B cell (primary cell): ENCODE data around the gene FGD4. TPM values are rescaled to one million over a fixed set of nuclear protein-coding genes. Genes with fewer than 3 reads are reported as not detected.

Experiments used
- ATAC-seq: fragments of 200-7000 bp; cut with Tn5 transposase; one replicate; pipeline ENCODE4 v1.10.0; 2021; ENCODE audit warnings: low read depth, mild to moderate bottlenecking, moderate number of reproducible peaks, moderate library complexity
- CTCF ChIA-PET: fragments of 350-600 bp; sonication (Branson Sonifier 250); formaldehyde crosslinking; loops from one replicate; lab custom pipeline; 2021; ENCODE audit warnings: antibody characterized with exemption, inconsistent platforms; lab: Charles Lee
- POLR2A ChIA-PET: fragments of 350-600 bp; sonication (Branson Sonifier 250); formaldehyde crosslinking; loops from one replicate; lab custom pipeline; 2021; ENCODE audit warnings: antibody characterized with exemption; lab: Charles Lee
- DNase-seq: peaks from one replicate; pipeline ENCODE4 v3.0.0; 2013
- H2AFZ ChIP-seq: 2 replicates; pipeline ENCODE4 v1.6.1; 2012; ENCODE audit warnings: mild to moderate bottlenecking, low read depth, low read length; ENCODE audit not compliant: insufficient read depth, poor library complexity, severe bottlenecking
- H3K27ac ChIP-seq, 2 donors: 1 replicate in 1 of 2; 2 replicates in 1 of 2; pipeline ENCODE4 v1.5.1; 2012 to 2013; ENCODE audit warnings: low read length in 2 of 2, mild to moderate bottlenecking in 2 of 2, moderate library complexity in 1 of 2
- H3K27me3 ChIP-seq, 4 experiments: fragments of 200-600 bp in 1 of 4; sonication (generic) in 1 of 4; replicated peaks in 1 of 4; 1 replicate in 2 of 4; 2 replicates in 2 of 4; pipeline versions ENCODE4 v1.6.1 to v1.7.0; 2013 to 2016; ENCODE audit warnings: low read length in 3 of 4, mild to moderate bottlenecking in 2 of 4, mixed read lengths in 1 of 4, moderate library complexity in 1 of 4; ENCODE audit not compliant: insufficient read depth in 4 of 4, control insufficient read depth in 3 of 4; ENCODE audit errors: control extremely low read depth in 1 of 4
- H3K36me3 ChIP-seq, 2 experiments: replicated peaks in 1 of 2; 1 replicate in 1 of 2; 2 replicates in 1 of 2; pipeline versions ENCODE4 v1.6.1 to v1.7.1; 2013; ENCODE audit warnings: low read length in 1 of 2; ENCODE audit not compliant: insufficient read depth in 2 of 2, control insufficient read depth in 1 of 2; ENCODE audit errors: control extremely low read depth in 1 of 2, extremely low read depth in 1 of 2
- H3K4me1 ChIP-seq, 2 donors: fragments of 200-600 bp in 1 of 2; sonication (generic) in 1 of 2; 1 replicate in 1 of 2; 2 replicates in 1 of 2; pipeline versions ENCODE4 v1.5.1 to v1.6.1; 2013 to 2017; ENCODE audit warnings: low read length in 2 of 2; ENCODE audit not compliant: control insufficient read depth in 2 of 2, insufficient read depth in 2 of 2
- H3K4me2 ChIP-seq: replicated peaks from 2 replicates; pipeline ENCODE3; 2012; ENCODE audit warnings: mild to moderate bottlenecking, low read depth, low read length; ENCODE audit not compliant: poor library complexity, severe bottlenecking
- H3K4me3 ChIP-seq, 5 experiments: fragments of 200-600 bp in 1 of 5; sonication (generic) in 1 of 5; 1 replicate in 3 of 5; 2 replicates in 2 of 5; pipeline versions ENCODE4 v1.5.1 to v1.7.0; 2011 to 2016; ENCODE audit warnings: low read length in 4 of 5, mild to moderate bottlenecking in 4 of 5, low read depth in 2 of 5, control low read depth in 1 of 5, moderate library complexity in 1 of 5; ENCODE audit not compliant: insufficient read depth in 1 of 5; ENCODE audit errors: control extremely low read depth in 1 of 5, extremely low read depth in 1 of 5
- H3K79me2 ChIP-seq: fragments of 200-600 bp; sonication (generic); one replicate; pipeline ENCODE4 v1.6.0; 2016; ENCODE audit warnings: low read length; ENCODE audit not compliant: control insufficient read depth, insufficient read depth
- H3K9ac ChIP-seq: fragments of 200-600 bp; sonication (generic); 2 replicates; pipeline ENCODE4 v1.6.1; 2017; ENCODE audit warnings: mild to moderate bottlenecking, low read length, moderate library complexity
- H3K9me3 ChIP-seq, 3 donors: one replicate each; pipeline versions ENCODE4 v1.6.1 to v1.7.1; 2013; ENCODE audit warnings: low read length in 2 of 3; ENCODE audit not compliant: control insufficient read depth in 2 of 3, insufficient read depth in 1 of 3; ENCODE audit errors: control extremely low read depth in 1 of 3
- H4K20me1 ChIP-seq: 2 replicates; pipeline ENCODE4 v1.6.0; 2012; ENCODE audit warnings: mild to moderate bottlenecking, low read length; ENCODE audit not compliant: insufficient read depth, control insufficient read depth, poor library complexity, severe bottlenecking
- H3K27ac Mint-ChIP-seq: one replicate; pipeline ENCODE4 v1.8.0; 2021; ENCODE audit warnings: mixed read lengths
- H3K27me3 Mint-ChIP-seq: one replicate; pipeline ENCODE4 v1.8.0; 2021; ENCODE audit warnings: mixed read lengths
- H3K4me1 Mint-ChIP-seq: one replicate; pipeline ENCODE4 v1.8.0; 2021; ENCODE audit warnings: mixed read lengths
- H3K4me3 Mint-ChIP-seq: one replicate; pipeline ENCODE4 v1.8.0; 2021; ENCODE audit warnings: mixed read lengths
- H3K9me3 Mint-ChIP-seq: one replicate; pipeline ENCODE4 v1.8.0; 2022; ENCODE audit warnings: mixed read lengths; ENCODE audit not compliant: insufficient read depth
- EZH2 ChIP-seq: IDR thresholded peaks from 2 replicates; pipeline ENCODE4 v1.6.1; 2012; ENCODE audit warnings: borderline replicate concordance, low read depth, mild to moderate bottlenecking, moderate library complexity, low read length; ENCODE audit not compliant: insufficient read depth, poor library complexity, severe bottlenecking
- WGBS: methylation state at CpG from one replicate; pipeline ENCODE4 v1.1.5; 2013; ENCODE audit warnings: missing lambda C conversion rate; ENCODE audit not compliant: insufficient coverage; 5-methylcytosine and 5-hydroxymethylcytosine counted together
- intact Hi-C: fragments of 100-400 bp; cut with micrococcal nuclease; formaldehyde crosslinking; loops from one replicate; pipeline ENCODE4 v1.10.0; 2022
- polyA plus RNA-seq: library from polyadenylated mRNA; depleted of rRNA; stranded (reverse); fragments of >200 nt; gene quantifications from 2 replicates; pipeline ENCODE4 v1.2.3, GENCODE V29; 2012
- total RNA-seq, 2 donors: library from RNA; stranded (reverse); fragments of 120-200 nt in 1 of 2; gene quantifications; 1 replicate in 1 of 2; 2 replicates in 1 of 2; pipeline versions ENCODE4 v1.2.3 to v1.2.4, GENCODE V29; 2013 to 2022
- TF ChIP-seq, protein P1 (sequence below): fragments of 200-600 bp; IDR thresholded peaks from one replicate; pipeline ENCODE4 v1.8.0; 2022; ENCODE audit warnings: antibody characterized with exemption, mild to moderate bottlenecking

FGD4 gene
- total and polyA plus RNA-seq, 2 donors (not counting 1 experiment from before 2014, with no cell fraction given): 2.1 to 2.8 TPM

DNA sequence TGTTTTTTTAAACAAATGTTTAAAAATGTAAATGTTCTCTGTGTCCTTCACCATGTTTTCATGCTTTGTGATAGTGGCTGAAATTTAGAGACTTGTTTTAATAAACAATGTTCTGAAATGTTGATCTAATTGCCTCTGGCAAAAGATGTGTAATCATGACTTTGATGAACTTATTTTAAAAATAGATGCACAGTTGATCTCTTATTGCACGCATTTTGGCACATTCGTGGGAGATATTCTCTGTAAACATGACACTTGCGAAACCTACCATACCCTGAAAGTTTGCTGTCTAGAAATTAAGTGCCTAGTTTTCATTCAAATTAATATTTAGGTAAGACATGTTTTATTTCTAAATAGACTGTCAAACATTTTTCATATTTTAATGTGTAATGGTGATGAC lies 160.1 kb downstream of the FGD4 start:
- peak overlapping the region; percentile 21 for H2AFZ ChIP-seq
- DNase-seq: no peak
- peak overlapping the region in 1 of 5 experiments; percentile 28 for H3K4me3 ChIP-seq
- intact Hi-C loops: no loop called here
- Mint-ChIP-seq H3K9me3 (peaks cover 2% of the 10 kb centered on the region), H3K4me3 (peak overlapping the region; percentile 3), H3K27ac (peak overlapping the region; percentile 22), H3K27me3 (no peaks in the 10 kb centered on the region), H3K4me1 (peaks cover 23% of the 10 kb centered on the region)
- H3K27me3 ChIP-seq: no peaks in the 10 kb centered on the region
- POLR2A ChIA-PET: no interaction called here
- peak overlapping the region in 1 of 2 donors; percentile 90 for H3K27ac ChIP-seq
- peaks cover 13% of the 10 kb centered on the region for H3K79me2 ChIP-seq
- peak overlapping the region; percentile 49 for H3K4me2 ChIP-seq
- CTCF ChIA-PET: no interaction called here
- peaks cover 13 to 17% of the 10 kb centered on the region in 2 donors for H3K4me1 ChIP-seq
- no peaks in the 10 kb centered on the region for H4K20me1 ChIP-seq
- H3K9me3 ChIP-seq: peaks cover 0 to 3% (median 0%) of the 10 kb centered on the region in 3 donors
- no peak for ATAC-seq
- H3K9ac ChIP-seq: peak overlapping the region; percentile 26
- no CpG with 5 or more reads among the region's 3 CpGs for WGBS
- H3K36me3 ChIP-seq: no peaks in the 10 kb centered on the region
- no peak for TF ChIP-seq EZH2
- TF ChIP-seq, protein P1, sequence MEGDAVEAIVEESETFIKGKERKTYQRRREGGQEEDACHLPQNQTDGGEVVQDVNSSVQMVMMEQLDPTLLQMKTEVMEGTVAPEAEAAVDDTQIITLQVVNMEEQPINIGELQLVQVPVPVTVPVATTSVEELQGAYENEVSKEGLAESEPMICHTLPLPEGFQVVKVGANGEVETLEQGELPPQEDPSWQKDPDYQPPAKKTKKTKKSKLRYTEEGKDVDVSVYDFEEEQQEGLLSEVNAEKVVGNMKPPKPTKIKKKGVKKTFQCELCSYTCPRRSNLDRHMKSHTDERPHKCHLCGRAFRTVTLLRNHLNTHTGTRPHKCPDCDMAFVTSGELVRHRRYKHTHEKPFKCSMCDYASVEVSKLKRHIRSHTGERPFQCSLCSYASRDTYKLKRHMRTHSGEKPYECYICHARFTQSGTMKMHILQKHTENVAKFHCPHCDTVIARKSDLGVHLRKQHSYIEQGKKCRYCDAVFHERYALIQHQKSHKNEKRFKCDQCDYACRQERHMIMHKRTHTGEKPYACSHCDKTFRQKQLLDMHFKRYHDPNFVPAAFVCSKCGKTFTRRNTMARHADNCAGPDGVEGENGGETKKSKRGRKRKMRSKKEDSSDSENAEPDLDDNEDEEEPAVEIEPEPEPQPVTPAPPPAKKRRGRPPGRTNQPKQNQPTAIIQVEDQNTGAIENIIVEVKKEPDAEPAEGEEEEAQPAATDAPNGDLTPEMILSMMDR: no peak

DNA sequence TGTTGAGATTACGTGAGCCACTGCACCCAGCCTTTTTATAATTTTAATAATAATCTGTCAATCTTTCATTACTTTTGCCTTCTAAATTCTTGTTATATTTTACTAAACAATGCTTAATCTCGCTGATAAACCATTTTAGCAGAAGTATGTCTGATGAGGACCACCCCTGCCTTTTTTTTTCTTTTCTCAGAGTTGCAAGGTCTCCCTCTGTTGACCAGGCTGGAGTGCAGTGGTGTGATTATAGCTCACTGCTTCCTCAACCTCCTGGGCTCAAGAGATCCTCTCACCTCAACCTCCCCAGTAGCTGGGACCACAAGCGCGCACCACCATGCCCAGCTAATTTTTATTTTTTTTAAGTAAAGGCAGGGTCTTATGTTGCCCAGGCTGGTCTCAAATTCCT lies 161.2 kb downstream of the FGD4 start:
- ChIA-PET CTCF (interaction anchor here (0.6 kb wide), 1 partner anchor 25 kb away, joined by 6 read pairs; no protein-coding TSS in a partner anchor), POLR2A (no interaction called here)
- no peak for DNase-seq
- peaks cover 2% of the 10 kb centered on the region for H3K9me3 Mint-ChIP-seq
- H3K4me2 ChIP-seq: no peak overlapping the region
- TF ChIP-seq EZH2: no peak
- TF ChIP-seq, protein P1: no peak
- H3K27ac ChIP-seq: peak overlapping the region in 1 of 2 donors; percentile 90
- H3K79me2 ChIP-seq: peaks cover 6% of the 10 kb centered on the region
- intact Hi-C loops: no loop called here
- H3K9ac ChIP-seq: no peak overlapping the region
- no peak overlapping the region for H3K4me3 ChIP-seq
- H3K27me3 ChIP-seq: no peaks in the 10 kb centered on the region
- H3K36me3 ChIP-seq: no peaks in the 10 kb centered on the region
- no peaks in the 10 kb centered on the region for H4K20me1 ChIP-seq
- H2AFZ ChIP-seq: no peak overlapping the region
- H3K4me1 Mint-ChIP-seq: peaks cover 23% of the 10 kb centered on the region
- ATAC-seq: no peak
- H3K27me3 Mint-ChIP-seq: no peaks in the 10 kb centered on the region
- H3K4me3 Mint-ChIP-seq: no peak overlapping the region
- H3K4me1 ChIP-seq: peaks cover 13 to 17% of the 10 kb centered on the region in 2 donors
- no CpG with 5 or more reads among the region's 4 CpGs for WGBS
- no peak overlapping the region for H3K27ac Mint-ChIP-seq
- H3K9me3 ChIP-seq: peaks cover 0 to 3% (median 0%) of the 10 kb centered on the region in 3 donors
